HEK293T (cell line): ENCODE results near the gene IGSF8.

Experiments used
- CTCF ChIA-PET: fragments of 350-600 bp; formaldehyde crosslinking; extraction: SDS; loops from one replicate; lab custom pipeline; 2021; ENCODE audit warnings: antibody characterized with exemption, inconsistent platforms; lab: Yijun Ruan, JAX
- POLR2A ChIA-PET: fragments of 350-600 bp; formaldehyde crosslinking; extraction: SDS; loops from one replicate; lab custom pipeline; 2020; ENCODE audit warnings: antibody characterized with exemption, inconsistent platforms; lab: Yijun Ruan, JAX
- DNase-seq: peaks from one replicate; pipeline ENCODE4 v3.0.0; 2012; ENCODE audit warnings: mixed read lengths; ENCODE audit errors: extremely low spot score
- ARNT ChIP-seq: fragments of 450-650 bp; IDR thresholded peaks from 2 replicates; pipeline ENCODE4 v1.6.1; 2017; ENCODE audit warnings: mild to moderate bottlenecking
- BHLHE40 ChIP-seq: fragments of 450-650 bp; IDR thresholded peaks from 2 replicates; pipeline ENCODE4 v1.6.1; 2016; ENCODE audit warnings: mild to moderate bottlenecking, moderate library complexity, borderline replicate concordance
- CTBP1 ChIP-seq: fragments of 450-650 bp; IDR thresholded peaks from 2 replicates; pipeline ENCODE4 v1.6.1; 2016; ENCODE audit warnings: borderline replicate concordance
- ELF4 ChIP-seq: fragments of 450-650 bp; IDR thresholded peaks from 2 replicates; pipeline ENCODE4 v1.6.1; 2017; ENCODE audit warnings: antibody characterized with exemption
- FOXA1 ChIP-seq: fragments of 450-650 bp; IDR thresholded peaks from 2 replicates; pipeline ENCODE4 v1.6.1; 2016; ENCODE audit warnings: mild to moderate bottlenecking
- FOXK2 ChIP-seq: fragments of 450-650 bp; IDR thresholded peaks from 2 replicates; pipeline ENCODE4 v1.6.1; 2016; ENCODE audit warnings: mild to moderate bottlenecking
- FOXM1 ChIP-seq: fragments of 450-650 bp; IDR thresholded peaks from 2 replicates; pipeline ENCODE4 v1.6.1; 2017; ENCODE audit warnings: mild to moderate bottlenecking, borderline replicate concordance
- HDGF ChIP-seq: fragments of 450-650 bp; IDR thresholded peaks from 2 replicates; pipeline ENCODE4 v1.6.1; 2017; ENCODE audit warnings: antibody characterized with exemption, borderline replicate concordance
- L3MBTL2 ChIP-seq: fragments of 450-650 bp; conservative IDR thresholded peaks from 2 replicates; pipeline ENCODE4 v1.6.1; 2016; ENCODE audit warnings: mild to moderate bottlenecking
- LEF1 ChIP-seq: fragments of 450-650 bp; IDR thresholded peaks from 2 replicates; pipeline ENCODE4 v1.6.1; 2017; ENCODE audit warnings: mild to moderate bottlenecking, borderline replicate concordance
- NFRKB ChIP-seq: fragments of 450-650 bp; IDR thresholded peaks from 2 replicates; pipeline ENCODE4 v1.6.1; 2016; ENCODE audit warnings: mild to moderate bottlenecking, moderate library complexity
- SP1 ChIP-seq: fragments of 450-650 bp; IDR thresholded peaks from 2 replicates; pipeline ENCODE4 v1.6.1; 2017
- SUZ12 ChIP-seq: fragments of 450-650 bp; IDR thresholded peaks from 2 replicates; pipeline ENCODE4 v1.6.1; 2016; ENCODE audit warnings: mild to moderate bottlenecking
- TARDBP ChIP-seq: fragments of 450-650 bp; IDR thresholded peaks from 2 replicates; pipeline ENCODE4 v1.6.1; 2016
- ZNF384 ChIP-seq: fragments of 450-650 bp; IDR thresholded peaks from 2 replicates; pipeline ENCODE4 v1.6.1; 2016
- TF ChIP-seq, protein P1 (sequence below): fragments of 450-650 bp; IDR thresholded peaks from 2 replicates; pipeline ENCODE4 v1.6.1; 2016

IGSF8 gene

DNA sequence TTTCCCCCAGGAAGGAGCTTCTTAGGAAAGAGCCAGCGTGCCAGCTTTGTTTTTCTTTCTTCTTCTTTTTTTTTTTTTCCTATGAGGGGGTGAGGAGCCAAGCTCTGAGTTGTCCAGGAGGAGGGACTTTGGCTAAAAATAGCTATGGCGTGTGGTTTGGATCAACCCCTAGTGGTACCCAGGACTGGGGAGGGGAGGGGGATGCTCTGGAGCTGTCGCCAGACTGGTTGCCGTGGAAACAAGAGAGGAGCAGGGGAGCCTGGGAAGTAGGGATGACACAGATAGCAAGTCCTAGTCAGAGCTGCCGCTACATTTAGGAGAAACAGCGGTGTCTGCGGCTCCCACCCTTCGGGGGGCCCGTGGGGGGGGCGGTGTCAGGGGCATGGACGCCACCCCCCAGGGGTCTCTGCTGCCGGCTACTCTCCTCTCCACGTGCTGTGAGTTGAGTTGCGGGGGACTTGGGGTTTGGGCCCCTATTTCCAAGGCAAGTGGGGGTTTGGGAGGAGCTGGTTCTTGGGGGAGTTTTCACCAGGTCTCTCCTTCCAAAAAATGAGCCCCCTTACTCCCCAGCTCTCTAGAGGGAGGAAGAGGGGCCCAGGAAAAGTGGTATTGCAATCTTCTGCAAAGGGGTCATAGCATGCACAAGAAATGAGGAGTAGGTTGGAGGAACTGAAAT lies 17.0 kb downstream of the IGSF8 start, which contains the start of gene KCNJ9:
KCNJ9 (plus strand) TSS at position 278 of the 676 bp plus-strand sequence. CDS start 2,493 bp downstream, outside the sequence.
- ChIA-PET CTCF (interaction anchor here (0.6 to 1.4 kb wide), 6 partner anchors 11 to 147 kb away, joined by 3 to 12 read pairs (median 3); partner anchors contain the start of gene KCNJ10), POLR2A (interaction anchor here (1.4 kb wide), 1 partner anchor 49 kb away, joined by 3 read pairs; no protein-coding TSS in a partner anchor)
- no peak for DNase-seq
- no peak for TF ChIP-seq SP1
- no peak for TF ChIP-seq BHLHE40
- no peak for TF ChIP-seq TARDBP
- TF ChIP-seq FOXK2: no peak
- no peak for TF ChIP-seq ELF4
- TF ChIP-seq ZNF384: no peak
- TF ChIP-seq FOXM1: no peak
- TF ChIP-seq HDGF: no peak
- TF ChIP-seq NFRKB: no peak
- no peak for TF ChIP-seq FOXA1
- no peak for TF ChIP-seq ARNT
- TF ChIP-seq CTBP1: no peak

DNA sequence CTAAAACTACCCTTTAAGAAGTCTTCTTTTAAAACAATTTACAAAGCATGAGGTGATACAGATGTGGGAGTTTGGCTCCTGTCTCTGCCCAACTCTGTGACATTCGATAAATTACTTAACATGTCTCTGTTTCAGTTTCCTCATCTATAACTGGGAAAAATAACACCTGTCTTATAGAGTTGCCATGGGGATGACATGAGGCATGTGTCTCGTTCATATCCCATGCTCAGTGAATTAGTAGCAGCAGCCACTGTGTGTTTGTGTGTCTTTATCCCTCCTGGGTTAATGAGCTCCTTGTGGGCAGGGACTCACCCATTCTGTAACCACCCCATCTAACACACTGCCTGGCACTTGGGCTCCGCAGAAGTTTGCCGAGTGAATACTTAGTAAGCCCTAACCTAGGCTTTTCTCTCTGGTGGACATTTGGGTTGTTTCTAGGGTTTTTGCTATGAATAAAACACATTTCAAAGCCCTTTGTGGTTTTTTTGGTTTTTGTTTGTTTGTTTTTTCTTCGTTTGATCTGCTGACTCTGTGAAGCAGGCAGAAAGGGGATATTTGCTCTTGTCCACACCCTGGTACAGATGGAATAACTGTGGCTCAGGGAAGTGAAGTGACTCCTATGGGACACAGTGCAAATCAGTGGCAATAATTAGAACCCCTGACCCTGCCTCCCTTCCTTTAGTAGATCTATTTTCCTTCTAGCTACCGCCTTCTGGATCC lies 17.9 kb downstream of the IGSF8 start:
- TF ChIP-seq, protein P1, sequence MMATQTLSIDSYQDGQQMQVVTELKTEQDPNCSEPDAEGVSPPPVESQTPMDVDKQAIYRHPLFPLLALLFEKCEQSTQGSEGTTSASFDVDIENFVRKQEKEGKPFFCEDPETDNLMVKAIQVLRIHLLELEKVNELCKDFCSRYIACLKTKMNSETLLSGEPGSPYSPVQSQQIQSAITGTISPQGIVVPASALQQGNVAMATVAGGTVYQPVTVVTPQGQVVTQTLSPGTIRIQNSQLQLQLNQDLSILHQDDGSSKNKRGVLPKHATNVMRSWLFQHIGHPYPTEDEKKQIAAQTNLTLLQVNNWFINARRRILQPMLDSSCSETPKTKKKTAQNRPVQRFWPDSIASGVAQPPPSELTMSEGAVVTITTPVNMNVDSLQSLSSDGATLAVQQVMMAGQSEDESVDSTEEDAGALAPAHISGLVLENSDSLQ: no peak
- TF ChIP-seq CTBP1 (no peak), BHLHE40 (no peak), FOXA1 (no peak), FOXK2 (no peak), ZNF384 (no peak), SUZ12 (no peak), NFRKB (no peak), ELF4 (no peak), L3MBTL2 (no peak), ARNT (no peak), SP1 (no peak), FOXM1 (no peak), TARDBP (no peak), HDGF (no peak), LEF1 (no peak)
- ChIA-PET CTCF (interaction anchor here (0.6 to 3.4 kb wide), 4 partner anchors 10 to 34 kb away, joined by 3 to 20 read pairs (median 8); partner anchors contain the start of gene KCNJ10), POLR2A (interaction anchor here (1.4 kb wide), 1 partner anchor 48 kb away, joined by 3 read pairs; no protein-coding TSS in a partner anchor)
- no peak for DNase-seq

DNA sequence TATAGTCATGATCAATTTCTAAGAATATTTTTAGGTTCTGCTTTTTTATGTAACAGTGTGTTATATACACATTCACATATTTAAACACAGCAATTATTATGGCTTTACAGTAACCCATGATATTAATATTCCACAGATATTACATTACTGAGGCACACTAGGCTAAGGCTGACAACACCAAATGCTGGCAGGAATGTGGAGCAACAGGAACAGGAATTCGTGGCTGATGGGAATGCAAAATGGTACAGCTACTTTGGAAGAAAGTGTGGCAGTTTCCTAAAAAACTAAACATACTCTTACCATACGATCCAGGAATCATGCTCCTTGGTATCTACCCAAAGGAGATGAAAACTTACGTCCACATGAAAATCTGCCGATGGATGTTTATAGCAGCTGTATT lies 19.0 kb downstream of the IGSF8 start:
- TF ChIP-seq TARDBP (no peak), FOXK2 (no peak), SUZ12 (no peak)
- DNase-seq: no peak
- ChIA-PET POLR2A (interaction anchor here (1.7 kb wide), 1 partner anchor 48 kb away, joined by 5 read pairs; the partner anchor contains the start of gene PIGM), CTCF (interaction anchor here (0.7 to 3.4 kb wide), 7 partner anchors 9 to 65 kb away, joined by 3 to 43 read pairs (median 6); partner anchors contain the start of gene KCNJ10)

- ChIA-PET POLR2A (interaction anchor here (1.0 to 1.7 kb wide), 2 partner anchors 14 to 47 kb away, joined by 5 read pairs; partner anchors contain the start of gene PIGM), CTCF (interaction anchor here (0.6 to 3.4 kb wide), 23 partner anchors 8 to 405 kb away, joined by 3 to 43 read pairs (median 3); partner anchors contain the start of gene KCNJ10)
- peak; percentile 81 for DNase-seq
- TF ChIP-seq FOXM1 (no peak), SP1 (no peak), TARDBP (no peak), CTBP1 (no peak), HDGF (no peak), LEF1 (no peak), BHLHE40 (no peak), FOXK2 (no peak), FOXA1 (no peak), ELF4 (no peak), ZNF384 (no peak), SUZ12 (no peak)
- TF ChIP-seq, protein P1: no peak
Measured at GRCh38 chr1:160078512-160079195, 19.8 kb downstream of the IGSF8 start.

- TF ChIP-seq NFRKB (no peak), SP1 (no peak)
- CTCF ChIA-PET: interaction anchor here (0.8 to 3.4 kb wide), 7 partner anchors 8 to 175 kb away, joined by 3 to 43 read pairs (median 5); no protein-coding TSS in a partner anchor
- no peak for DNase-seq
- POLR2A ChIA-PET: interaction anchor here (1.0 kb wide), 1 partner anchor 13 kb away, joined by 5 read pairs; no protein-coding TSS in a partner anchor
Measured at GRCh38 chr1:160077486-160077885, 20.9 kb downstream of the IGSF8 start.
